Astrocyte of the hippocampus (primary cell): ENCODE results near the gene IRF4.

Source experiments
- DNase-seq: peaks from one replicate; pipeline ENCODE4 v3.0.0; 2011; ENCODE audit warnings: low read depth, low spot score

The IRF4 gene

DNA sequence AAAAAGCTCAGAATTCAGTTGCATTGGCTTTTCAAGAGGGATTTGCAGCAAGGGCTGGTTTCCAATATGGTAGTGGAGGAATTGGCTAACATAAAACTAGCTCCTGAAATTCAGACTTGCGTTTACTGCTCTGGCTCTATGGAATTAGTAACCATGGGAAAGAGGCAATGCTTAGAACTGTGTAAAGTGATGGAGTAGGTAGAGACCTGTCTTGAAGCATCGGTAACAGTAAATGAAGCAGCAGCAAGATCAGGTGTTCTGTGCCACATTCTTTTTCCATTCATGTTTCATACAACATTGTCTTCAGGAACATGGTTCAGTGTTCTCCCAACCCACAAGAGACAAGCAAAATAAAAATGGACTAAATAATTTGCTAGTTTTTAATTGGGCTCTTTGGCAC, 6.5 kb downstream of the IRF4 start:
- DNase-seq: no peak

DNA sequence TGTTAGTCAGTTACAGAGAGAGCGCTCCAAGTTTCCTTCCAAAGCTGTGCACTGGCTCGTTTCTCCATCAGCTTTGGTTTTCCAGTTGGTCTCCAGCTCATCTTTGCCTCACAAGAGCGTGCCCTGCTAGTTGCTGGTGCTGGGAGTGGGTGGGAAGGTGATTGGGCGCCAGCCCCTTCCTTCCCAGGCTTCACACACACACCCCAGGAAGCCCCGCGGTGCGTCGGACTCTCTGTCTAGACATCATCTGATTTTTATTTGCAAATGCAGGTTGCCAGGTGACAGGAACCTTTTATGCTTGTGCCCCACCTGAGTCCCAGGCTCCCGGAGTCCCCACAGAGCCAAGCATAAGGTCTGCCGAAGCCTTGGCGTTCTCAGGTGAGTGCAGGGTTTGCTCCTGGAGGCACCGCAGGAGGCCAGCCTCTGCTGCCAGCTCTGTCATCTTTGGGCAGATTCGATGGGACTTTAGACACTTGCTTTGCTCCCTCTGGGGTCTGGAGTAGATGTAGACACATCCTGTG, 7.1 kb downstream of the IRF4 start:
- no peak for DNase-seq

DNA sequence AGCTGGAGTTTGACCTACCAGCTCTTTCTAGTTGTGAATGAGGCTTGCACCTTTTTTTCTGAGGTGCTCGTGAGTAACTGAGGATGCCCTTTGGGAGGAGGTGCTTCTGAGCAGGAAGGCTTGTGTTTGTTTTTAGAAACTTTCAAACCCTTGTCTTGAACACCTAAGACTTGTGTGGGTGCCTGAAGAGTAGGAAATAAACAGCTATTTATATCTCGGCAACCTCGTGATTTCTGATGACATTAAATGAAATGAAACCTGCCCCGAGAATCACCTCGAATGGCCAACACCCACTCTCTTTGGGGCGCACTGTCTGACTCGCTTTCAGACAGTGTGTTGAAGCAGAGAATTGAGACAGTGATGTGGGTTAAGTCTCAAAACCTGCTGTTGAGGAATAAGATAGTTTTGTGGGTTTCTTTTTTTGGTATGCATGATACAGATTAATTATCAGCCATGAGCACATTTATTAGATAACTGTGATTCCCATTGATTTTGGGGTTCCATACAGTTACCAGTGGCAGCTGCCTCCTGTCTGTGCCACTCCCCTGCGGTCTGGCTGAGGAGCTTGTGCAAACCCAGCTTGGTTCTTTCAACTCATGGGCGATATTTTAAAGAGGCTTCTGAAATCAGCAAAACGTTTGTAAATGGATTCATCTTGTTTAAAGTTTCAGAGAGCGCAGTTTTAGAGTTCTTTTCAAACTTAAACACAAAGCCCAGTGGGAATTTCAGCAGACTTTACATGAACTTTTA, 8.4 kb downstream of the IRF4 start:
- DNase-seq: no peak

DNA sequence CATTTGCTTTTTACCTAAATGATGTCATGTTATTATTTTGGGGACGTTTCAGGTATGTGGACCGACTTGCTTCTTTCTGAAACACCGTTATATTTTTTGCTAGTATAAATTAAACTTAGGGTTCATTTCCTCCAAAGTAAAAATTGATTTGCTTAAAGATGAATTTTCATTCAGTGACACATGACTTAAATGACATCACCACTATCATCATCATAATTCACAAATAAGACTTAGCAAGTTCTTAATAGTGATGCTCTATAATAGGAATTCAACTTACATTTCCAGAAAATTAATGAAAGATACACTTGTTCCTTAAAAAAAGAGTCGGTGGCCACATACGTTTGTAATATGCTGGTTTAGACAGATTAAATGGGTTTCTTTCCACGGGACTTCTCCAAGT, 9.3 kb downstream of the IRF4 start:
- no peak for DNase-seq

DNA sequence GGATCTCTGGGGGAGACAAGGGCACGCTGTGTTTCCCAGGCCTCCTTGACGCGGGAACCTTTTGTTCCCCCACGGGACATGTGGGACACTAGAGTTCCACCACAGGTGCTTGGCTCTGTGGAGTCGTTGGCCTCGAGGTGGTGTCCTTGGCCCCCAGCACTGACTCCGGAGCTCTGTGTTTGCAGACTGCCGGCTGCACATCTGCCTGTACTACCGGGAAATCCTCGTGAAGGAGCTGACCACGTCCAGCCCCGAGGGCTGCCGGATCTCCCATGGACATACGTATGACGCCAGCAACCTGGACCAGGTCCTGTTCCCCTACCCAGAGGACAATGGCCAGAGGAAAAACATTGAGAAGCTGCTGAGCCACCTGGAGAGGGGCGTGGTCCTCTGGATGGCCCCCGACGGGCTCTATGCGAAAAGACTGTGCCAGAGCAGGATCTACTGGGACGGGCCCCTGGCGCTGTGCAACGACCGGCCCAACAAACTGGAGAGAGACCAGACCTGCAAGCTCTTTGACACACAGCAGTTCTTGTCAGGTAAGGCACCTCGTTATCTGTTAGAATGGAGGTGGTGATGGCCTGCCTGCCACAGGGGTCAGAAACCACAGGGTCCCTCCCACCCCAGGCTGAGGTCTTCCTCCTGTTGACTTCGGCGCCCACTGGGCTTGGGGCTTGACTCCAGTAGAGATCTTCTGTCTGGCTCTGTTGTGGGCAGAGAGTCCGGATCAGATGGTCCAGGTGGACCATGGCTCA, 9.9 kb downstream of the IRF4 start:
- no peak for DNase-seq

DNA sequence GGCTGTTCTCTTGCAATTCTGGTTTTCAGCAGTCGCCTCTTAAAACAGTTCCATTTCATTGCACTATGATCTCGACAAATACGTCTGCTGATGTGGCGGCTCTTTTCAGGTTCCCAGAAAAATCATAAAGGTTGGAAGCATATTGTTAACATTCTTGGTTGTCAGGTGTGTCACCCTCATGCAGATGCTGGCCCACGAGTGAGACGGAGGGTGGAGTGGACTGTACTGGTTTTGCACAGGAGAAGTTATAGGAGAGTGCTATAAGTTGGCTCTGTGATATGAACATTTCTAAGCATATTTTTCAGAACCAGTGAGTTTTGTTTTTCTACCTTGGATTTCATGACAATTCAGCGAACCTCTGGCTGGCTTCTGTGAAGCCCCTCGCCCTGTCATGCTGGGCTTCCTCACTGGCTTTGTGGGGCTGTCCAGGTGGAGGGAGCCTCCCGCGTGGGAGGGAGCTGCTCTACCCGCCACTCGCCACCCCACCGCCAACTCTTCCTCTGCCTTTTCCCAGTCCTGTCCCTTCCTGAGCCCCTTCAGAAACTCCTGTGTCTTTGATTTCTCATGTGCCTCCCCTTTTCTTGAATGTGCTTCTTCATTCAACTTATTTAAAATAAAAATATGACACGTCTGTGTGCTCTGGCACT, 10.6 kb downstream of the IRF4 start:
- no peak for DNase-seq

DNA sequence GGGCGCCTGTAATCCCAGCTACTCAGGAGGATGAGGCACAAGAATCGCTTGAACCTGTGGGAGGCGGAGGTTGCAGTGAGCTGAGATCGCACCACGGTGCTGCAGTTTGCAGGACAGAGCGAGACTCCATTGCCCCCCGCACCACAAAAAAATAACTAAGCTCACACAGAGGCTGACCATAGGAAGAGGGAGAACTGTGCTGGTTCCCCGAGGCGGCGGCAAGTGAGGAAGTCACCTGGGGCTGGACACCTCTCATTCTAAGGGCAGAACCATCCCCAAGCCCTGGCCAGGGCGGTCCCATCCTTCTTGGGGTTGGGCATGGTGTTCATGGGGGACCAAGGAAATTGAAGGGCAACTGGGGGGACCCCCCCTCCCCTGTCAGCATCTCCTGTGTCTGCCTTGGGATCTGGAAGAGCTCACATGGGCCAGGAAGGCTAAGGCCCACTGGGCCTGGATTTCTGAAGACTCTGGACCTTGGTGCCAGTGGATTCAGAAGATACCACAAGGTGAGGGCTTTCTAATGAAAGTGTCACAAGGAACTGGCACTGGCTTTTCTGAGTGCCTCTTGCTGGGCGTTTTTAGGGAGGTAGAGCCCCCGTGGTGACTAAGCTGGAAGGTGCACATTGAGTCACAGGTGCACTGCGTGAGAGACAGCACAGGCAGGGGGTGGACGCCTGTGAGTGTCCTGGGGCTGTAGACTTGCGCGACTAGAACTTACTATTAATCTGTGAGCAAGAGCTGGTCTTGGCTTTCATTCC, 11.5 kb downstream of the IRF4 start:
- DNase-seq: no peak

DNA sequence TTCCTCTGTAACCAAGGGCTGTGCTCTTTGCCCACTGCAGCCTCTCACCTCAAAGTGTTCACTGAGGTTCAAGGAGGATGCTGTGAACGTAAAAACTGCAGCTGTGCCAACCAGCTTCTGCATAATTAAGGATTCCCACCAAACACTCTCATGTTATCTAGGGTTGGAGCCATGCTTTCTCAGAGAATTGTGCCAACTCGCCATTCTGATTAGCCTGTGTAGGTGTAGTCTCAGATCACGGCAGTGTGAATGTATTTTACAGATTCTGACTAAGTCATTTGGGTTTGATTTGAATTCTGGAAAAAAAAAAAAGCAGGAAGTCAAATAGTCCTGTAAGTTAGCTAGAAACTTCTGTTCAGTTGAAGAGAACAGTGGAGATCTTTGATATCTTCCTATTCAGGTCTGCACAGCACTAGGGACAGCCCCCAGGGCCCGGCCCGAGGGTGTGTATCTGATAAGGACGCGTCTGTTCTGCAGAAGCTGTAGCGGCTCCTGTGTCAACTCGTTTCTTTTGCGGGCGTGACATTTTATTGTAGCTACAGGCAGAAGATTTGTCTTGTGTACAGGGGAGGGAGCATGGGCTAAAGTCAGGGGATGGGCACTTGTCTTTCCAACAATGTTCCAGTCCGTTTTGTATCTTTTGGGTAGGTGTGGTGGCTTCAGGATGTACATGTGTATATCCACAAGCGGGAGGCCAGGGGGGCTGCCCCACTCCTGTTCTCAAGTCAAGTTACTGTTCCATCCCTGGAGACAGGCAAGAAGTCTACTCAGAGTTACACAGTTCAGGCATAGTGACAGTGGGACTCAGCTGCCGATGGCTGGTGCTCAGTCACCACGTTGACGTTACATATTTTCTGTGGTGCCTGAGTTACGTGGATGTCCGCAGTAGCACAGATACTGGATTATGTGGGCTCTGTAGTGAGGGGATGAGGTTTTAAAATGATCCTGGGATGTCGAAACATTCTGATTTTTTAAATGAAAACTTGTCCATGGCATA, 12.4 kb downstream of the IRF4 start:
- DNase-seq: no peak

DNA sequence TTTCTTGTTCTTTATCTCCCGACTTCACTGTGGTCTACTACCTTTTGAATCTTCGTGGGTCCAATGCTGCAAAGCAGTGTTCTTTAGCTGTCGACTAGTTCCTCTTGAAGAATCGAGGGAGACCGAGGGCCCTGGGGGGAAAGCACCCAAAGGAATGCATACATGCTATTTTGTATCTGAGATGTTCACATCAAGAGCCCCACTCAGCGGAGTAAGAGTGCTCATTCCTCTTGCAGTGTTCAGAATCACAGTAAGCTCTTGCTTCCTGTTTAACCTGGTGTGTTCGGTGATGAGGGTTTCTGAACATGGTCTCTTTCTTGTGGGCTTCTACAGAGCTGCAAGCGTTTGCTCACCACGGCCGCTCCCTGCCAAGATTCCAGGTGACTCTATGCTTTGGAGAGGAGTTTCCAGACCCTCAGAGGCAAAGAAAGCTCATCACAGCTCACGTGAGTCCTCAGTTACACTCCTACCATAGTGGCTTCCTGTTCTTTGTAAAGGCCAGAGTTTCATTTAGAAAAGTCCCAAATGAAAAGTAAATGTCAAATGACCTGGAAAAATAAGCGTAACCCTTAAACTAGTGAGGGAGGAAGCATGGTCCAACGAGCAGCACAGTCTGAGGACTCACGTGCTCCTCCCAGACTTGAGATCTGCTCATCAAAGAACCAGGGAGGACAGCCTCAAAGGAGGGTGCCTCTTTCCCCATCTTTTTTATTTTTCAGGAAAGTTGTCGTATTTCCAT, 13.3 kb downstream of the IRF4 start:
- DNase-seq: no peak

DNA sequence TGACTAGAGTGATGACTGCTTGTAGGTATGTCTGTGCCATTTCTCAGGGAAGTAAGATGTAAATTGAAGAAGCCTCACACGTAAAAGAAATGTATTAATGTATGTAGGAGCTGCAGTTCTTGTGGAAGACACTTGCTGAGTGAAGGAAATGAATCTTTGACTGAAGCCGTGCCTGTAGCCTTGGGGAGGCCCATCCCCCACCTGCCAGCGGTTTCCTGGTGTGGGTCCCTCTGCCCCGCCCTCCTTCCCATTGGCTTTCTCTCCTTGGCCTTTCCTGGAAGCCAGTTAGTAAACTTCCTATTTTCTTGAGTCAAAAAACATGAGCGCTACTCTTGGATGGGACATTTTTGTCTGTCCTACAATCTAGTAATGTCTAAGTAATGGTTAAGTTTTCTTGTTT, 16.6 kb downstream of the IRF4 start:
- no peak for DNase-seq

DNA sequence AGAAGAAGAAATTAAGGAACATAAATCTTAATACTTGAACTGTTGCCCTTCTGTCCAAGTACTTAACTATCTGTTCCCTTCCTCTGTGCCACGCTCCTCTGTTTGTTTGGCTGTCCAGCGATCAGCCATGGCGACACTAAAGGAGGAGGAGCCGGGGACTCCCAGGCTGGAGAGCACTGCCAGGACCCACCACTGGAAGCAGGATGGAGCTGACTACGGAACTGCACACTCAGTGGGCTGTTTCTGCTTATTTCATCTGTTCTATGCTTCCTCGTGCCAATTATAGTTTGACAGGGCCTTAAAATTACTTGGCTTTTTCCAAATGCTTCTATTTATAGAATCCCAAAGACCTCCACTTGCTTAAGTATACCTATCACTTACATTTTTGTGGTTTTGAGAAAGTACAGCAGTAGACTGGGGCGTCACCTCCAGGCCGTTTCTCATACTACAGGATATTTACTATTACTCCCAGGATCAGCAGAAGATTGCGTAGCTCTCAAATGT, 17.1 kb downstream of the IRF4 start:
- peak; percentile 22 for DNase-seq

DNA sequence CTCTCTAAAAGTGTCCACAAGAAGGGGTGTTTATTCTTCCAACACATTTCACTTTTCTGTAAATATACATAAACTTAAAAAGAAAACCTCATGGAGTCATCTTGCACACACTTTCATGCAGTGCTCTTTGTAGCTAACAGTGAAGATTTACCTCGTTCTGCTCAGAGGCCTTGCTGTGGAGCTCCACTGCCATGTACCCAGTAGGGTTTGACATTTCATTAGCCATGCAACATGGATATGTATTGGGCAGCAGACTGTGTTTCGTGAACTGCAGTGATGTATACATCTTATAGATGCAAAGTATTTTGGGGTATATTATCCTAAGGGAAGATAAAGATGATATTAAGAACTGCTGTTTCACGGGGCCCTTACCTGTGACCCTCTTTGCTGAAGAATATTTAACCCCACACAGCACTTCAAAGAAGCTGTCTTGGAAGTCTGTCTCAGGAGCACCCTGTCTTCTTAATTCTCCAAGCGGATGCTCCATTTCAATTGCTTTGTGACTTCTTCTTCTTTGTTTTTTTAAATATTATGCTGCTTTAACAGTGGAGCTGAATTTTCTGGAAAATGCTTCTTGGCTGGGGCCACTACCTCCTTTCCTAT, 17.9 kb downstream of the IRF4 start:
- DNase-seq: no peak

DNA sequence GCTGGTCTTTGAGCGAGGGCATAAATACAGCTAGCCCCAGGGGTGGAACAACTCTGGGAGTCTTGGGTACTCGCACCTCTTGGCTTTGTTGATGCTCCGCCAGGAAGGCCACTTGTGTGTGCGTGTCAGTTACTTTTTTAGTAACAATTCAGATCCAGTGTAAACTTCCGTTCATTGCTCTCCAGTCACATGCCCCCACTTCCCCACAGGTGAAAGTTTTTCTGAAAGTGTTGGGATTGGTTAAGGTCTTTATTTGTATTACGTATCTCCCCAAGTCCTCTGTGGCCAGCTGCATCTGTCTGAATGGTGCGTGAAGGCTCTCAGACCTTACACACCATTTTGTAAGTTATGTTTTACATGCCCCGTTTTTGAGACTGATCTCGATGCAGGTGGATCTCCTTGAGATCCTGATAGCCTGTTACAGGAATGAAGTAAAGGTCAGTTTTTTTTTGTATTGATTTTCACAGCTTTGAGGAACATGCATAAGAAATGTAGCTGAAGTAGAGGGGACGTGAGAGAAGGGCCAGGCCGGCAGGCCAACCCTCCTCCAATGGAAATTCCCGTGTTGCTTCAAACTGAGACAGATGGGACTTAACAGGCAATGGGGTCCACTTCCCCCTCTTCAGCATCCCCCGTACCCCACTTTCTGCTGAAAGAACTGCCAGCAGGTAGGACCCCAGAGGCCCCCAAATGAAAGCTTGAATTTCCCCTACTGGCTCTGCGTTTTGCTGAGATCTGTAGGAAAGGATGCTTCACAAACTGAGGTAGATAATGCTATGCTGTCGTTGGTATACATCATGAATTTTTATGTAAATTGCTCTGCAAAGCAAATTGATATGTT, 19.2 kb downstream of the IRF4 start:
- no peak for DNase-seq

DNA sequence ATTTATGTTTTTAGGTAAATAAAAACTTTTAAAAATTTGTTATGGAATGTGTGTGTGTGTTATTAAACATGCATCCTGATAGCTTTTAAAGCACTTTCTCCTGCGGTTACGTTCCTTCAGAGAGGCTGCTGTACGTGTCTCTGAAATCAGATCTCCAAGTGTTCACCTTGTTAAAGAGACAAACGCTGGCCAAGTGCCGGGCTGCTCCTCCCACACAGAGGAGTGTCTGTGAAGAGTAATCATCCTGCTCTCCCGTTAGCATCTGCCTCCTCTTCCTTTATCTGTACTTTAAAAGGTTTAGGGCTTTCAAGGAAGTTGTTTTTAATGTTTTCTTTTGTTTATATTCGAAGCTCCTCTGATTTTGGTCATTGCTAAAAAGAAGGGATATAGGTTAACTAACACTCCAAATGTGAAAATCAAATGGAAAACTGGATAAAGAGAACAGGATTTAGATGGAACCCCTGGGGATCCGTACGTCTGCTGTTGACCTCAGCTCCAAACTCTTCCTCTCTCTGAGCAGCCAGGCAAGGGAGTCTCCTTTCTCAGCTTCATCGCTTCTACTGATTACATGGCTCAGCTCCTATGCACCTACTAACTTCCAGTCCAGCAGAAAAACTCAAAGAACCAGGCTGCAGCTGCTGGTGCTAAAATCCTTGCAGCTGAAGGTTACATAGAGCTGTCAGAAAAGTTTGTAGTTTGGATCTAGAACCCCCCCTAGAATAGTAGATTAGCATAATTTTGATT, 20.0 kb downstream of the IRF4 start:
- DNase-seq: no peak

DNA sequence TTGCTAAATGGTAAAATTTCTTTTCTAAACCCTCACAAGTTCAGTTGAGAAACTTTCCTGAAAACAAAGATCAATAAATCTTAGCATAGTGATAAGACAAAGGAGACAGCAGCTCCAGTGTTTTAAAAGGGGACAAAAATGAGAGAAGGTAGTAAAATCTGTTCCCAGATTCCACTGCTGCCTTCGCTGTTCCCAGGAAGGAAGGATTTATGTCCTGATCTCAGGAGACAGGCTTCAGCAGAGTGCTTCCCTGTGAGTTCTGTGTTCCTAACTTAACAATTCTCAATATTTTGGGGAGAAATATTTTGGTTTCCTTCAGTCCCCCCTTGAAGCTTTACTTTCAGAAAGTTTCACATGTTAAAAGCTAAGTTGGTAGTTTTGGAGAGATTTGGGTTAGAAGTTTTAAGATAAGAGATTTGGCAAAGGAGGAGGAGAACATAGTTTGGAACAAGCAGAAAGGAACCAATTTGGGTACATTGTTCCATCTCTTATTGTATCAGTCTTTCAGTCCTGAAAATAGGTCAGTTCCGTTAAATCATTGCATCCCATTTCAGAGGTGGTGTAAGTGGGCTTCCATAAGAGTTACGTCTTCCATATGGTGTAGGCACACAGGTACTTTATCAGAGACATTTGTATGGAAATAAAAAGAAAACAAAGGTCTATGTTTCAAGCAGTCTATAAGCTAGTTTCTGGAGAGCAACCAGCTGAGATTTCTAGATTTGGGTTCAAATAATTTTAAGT, 20.8 kb downstream of the IRF4 start:
- no peak for DNase-seq

DNA sequence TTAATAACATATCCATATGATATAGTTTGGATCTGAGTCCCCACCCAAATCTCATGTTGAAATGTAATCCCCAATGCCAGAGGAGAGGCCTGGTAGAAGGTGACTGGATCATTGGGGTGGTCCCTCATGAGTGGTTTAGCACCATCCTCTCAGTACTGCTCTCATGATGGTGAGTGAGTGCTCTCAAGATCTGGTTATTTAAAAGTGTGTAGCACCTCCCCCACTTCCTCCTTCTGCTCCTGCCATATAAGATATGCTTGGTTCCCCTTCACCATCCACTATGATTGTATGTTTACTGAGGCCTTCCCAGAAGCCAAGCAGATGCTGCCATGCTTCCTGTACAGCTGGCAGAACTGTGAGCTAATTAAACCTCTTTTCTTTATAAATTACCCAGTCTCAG, 22.9 kb downstream of the IRF4 start:
- DNase-seq: no peak

DNA sequence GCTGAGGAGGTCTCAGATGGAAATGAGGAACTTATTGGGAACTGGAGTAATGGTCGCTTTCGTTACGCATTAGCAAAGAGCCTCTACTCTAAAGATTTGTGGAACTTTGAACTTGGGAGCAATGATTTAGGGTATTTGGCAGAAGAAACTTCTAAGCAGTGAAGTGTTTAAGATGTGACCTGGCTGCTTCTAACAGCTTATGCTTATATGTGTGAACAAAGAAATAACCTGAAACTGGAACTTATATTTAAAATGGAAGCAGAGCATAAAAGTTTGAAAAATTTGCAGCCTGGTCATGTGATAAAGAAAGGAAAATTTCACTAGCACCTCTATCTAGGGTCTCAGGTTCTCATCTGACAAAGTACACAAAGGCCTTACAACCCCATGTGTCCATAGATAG, 23.5 kb downstream of the IRF4 start:
- DNase-seq: no peak
